HG03064 (cell line): Measurements from ENCODE around the gene TMEM59L.
"Not testable (repeated sequence)": the region's sequence is repeated elsewhere in the genome, so short reads cannot be mapped to it uniquely, and the experiment has no call there.

Source experiments
- ATAC-seq: cut with Tn5 transposase; IDR thresholded peaks from one replicate; pipeline ENCODE4 v1.9.1; 2021; ENCODE audit warnings: low read depth; ENCODE audit not compliant: unreplicated experiment

The TMEM59L gene

DNA sequence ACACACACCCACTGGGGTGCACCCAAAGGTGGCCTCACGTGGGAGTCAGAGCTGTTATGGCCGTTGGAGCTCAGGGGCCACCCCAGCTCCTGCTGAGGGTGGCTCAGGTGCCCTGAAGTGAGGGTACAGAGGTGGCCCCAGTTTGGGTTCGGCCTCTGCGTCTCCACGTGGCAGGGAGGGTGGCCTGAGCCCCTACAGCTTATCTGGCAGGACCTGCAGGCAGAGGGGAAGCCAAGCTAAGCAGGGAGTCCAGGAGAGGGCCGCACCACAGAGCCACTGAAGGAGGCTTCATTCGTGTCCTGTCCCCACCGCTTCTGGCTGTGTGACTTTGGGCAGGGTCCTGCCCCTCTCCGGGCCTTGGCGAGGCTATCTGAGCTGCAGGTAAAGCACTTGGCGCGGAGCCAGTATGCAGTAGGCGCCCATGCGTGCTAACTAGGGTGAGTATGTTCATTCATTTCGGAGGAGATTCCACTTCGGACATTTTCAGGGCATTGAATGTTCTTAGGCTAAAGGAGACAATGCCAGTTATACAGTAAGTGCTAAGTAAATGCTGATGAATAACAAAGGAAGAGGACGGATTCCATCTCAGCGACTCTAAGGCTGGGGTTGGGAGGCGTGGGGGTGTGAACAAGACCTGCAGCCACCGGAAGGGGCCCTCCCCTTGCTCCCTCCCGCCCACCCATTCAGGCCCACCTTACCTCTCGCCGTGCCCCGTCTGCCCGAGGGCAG, 19.1 kb upstream of the TMEM59L start:
- no peak for ATAC-seq

DNA sequence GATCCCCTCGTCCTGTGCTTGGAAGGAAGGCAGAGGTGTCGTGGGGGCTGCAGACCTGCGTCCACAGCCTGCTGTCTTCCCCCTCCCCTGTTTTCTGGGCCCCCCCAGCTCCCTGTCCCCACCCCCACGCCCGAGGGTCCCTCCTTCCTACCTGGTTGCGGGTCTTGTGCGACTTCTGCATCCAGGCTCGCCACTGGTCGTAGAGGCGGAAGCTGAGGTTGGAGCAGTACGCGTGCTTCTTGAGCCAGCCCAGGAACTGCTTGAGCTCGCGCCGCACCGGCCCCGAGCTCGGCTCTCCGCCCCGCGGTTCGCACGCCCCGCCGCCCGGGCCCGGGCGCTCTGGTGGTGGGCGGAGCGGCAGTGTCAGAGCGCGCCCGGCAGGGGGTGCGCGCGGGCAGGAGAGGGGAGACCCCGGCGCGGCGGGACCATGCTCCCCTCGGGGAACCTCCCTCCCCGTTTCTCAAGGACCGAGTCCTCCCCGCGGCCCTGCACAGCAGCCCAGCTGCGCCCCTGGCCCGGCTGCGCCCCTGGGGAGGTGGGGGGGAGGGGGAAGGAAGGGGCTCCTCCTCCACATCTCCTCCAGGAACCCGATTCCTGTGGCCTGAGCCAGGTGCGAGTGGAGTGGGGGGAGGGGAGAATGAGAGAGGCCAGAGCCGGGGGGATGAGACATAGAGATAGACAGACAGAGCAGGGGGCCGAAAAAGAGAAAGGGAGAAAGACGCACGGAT, 18.4 kb upstream of the TMEM59L start:
- ATAC-seq: no peak

DNA sequence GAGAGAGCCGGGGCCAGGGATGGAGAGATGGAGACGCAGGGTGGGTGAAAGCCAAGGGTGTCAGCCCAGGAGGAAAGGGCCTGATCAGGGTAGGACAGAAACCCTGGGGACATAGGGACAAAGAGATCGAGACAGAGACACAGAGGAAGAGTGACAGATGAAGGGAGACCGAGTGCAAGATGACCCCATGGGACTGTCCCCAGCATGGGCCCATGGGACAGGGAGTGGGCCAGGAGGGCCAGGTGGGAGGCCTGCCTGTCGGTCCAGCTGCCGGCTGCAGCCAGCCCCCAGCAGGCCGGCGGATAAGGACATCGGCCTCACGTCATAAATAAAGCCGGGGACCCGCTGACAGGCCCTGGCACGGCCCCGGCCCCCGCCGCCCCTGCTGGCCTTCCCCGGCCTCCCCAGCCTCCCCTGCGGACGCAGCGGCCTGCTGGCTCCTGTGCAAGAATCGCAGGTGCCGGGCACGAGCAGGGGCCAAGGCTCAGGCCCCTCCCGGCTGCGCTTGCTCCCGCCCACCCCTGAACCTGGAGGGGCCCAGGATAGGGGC, 17.8 kb upstream of the TMEM59L start:
- no peak for ATAC-seq

DNA sequence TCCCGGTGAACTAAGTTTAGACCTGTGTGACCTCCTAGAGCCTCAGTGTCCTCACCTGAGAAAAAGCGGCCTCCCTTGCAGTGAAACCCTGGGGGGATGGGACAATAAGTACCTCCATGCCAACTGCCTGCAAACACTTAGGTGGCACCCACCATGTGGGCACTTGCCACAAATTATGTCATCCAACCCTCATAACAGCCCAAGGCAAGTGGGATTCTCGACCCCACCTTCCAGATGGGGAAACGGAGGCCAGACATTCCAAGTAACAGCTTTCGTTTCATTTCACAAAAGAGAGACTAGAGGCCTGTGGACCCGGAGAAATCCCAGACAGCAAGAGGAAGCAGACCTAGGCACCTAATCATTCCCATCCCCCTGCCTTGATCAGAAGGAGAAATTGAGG, 17.2 kb upstream of the TMEM59L start:
- no peak for ATAC-seq

DNA sequence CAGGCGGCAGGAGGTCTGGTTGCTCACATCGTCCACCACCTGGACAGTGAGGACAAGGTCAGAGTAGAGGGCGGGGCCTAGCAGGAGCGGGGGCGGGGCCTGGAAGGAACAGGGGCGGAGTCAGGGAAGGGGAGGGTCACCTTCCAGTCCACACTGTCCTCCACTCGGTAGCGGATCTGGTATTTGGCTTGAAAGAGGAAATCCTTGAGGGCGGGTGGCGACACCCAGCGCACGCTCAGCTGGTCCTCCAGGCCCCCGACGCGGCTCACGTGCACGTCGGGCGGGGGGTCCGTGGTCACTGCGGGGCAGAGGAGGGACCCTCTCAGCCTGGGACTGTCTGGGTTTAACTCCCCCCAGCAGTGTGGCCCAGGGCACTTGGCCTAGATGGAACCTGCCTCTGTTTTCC, 15.9 kb upstream of the TMEM59L start:
- ATAC-seq: no peak

DNA sequence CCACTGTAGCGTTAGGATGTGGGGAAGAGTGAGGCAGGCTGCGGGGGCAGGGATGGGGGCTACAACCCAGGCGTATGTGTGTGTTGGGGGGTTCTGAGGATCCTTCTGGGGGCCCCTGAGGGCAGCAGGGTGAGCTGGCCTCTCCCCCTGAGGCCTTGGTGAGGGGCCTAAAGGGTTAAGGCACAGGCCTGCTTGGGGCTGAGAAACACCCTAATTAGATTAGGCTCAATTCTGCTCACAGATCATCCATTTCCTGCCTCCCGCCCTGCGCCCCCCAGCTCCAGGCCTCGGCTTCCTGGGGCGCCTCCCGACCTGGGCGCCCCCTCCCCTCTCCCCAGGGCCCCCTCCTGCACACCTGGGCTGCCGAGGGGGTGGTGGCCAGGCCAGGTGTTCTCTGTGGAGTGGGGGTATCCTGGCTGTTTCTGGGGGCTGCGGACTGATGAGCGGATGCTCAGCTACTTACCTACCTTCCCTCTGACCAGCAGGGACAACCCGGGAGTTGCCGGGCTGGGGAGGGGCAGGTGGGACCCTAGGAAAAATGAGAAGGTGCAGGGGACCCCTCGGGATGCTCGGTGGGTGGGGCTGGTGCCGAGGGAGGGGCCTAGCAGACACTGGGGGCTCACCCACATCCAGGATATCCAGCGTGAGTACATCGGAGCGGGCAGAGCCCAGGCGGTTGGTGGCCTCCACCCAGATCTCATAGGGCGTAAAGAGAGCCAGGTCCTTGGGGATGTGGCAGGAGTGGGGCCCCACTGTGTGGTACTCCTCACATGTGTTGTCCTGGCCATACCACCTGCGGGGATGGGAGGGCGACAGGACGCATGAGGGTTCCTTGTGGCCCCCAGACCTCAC, 14.6 kb upstream of the TMEM59L start:
- ATAC-seq: no peak

DNA sequence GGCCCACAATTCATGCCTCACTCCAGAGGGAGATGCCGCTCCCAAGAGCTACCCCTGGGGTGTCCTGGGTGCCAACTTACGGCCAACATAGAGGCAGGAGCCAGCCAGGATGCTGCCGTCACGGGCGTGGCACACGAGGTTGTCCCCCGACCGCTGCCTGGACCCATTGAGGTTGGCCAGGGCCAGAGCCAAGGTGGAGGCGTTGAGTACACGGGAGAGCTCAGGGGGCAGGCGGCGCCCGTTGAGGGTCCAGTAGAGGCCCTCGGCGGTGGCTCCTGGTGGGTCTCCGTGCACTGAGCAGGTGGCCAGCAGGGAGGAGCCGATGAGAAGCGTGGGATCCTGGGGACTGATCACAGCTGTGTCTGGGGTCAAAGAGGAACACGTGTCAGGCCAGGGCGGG, 13.2 kb upstream of the TMEM59L start:
- no peak for ATAC-seq

DNA sequence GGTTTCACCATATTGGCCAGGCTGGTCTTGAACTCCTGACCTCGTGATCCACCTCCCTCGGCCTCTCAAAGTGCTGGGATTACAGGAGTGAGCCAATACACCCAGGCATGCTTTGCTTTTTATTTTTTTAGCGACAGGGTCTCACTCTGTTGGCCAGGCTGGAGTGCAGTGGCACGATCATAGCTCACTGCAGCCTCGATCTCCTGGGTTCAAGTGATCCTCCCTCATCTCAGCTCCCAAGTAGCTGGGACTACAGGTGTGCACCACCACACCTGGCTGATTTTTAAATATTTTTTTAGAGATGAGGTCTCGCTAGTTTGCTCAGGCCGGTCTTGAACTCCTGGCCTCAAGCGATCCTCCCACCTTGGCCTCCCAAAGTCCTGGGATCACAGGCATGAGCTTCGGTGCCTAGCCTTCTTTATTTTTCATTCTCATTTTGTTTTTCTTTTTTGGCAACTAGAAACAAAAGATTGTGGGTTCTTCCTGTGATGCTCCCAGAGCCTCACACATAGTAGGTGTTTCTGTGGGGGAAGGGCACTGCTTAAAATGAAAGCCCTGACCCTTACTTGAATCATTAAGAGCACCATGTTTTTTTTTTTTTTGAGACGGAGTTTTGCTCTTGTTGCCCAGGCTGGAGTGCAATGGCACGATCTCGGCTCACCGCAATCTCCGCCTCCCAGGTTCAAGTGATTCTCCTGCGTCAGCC, 11.8 kb upstream of the TMEM59L start:
- not testable (repeated sequence) for ATAC-seq

DNA sequence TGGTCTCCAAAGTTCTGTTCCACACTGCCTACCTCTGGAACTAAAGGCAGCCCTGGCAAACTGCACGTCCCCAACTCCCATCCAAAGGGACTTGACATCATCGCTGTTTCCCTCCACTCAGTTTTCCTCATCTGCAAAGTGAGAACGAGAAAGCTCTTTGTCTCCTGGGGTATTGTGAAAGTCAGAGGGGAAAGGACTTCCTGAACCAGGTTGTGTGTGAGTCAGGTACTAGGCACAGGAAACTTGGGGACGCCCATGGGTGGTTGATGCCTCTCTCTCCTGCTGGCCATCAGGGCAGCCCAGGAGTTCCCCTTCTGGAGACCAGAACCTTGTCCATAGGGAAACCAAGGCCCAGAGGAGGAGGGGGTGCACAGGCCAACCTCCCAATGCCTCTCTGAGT, 10.8 kb upstream of the TMEM59L start:
- ATAC-seq: no peak

DNA sequence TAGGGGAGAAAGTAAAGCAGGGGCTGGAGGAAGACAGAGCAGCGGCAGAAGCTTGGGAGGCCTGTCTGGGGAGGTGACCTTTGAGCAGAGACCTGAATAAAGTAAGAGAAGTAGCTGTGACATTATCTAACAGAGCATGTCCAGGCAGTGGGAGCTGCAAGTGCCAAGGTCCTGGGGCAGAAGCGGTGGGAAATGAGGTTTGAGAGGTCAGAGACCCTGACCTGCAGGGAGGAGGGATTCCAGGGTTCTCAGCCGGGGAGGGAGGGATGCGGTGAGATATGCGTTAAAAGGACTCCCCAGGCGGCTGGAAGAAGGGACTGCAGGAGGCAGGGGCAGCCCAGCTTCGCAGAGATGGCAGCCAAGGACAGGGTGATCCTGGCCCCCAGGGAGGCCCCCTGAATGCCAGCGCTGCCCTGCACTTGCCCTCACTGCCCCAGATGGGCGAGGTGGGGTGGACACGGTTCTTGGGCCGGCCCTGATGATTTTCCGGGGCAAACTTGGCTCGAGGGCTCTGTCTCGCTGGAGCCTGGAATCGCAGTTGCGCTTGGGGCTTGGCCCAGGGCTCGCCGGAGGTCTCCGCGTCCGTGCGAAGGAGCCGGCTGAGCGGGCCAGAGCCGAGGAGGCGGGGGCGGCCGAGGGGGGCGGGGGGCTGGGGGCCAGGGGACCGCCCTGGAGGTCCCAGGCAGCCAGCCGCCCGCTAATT, 9.3 kb upstream of the TMEM59L start:
- no peak for ATAC-seq

DNA sequence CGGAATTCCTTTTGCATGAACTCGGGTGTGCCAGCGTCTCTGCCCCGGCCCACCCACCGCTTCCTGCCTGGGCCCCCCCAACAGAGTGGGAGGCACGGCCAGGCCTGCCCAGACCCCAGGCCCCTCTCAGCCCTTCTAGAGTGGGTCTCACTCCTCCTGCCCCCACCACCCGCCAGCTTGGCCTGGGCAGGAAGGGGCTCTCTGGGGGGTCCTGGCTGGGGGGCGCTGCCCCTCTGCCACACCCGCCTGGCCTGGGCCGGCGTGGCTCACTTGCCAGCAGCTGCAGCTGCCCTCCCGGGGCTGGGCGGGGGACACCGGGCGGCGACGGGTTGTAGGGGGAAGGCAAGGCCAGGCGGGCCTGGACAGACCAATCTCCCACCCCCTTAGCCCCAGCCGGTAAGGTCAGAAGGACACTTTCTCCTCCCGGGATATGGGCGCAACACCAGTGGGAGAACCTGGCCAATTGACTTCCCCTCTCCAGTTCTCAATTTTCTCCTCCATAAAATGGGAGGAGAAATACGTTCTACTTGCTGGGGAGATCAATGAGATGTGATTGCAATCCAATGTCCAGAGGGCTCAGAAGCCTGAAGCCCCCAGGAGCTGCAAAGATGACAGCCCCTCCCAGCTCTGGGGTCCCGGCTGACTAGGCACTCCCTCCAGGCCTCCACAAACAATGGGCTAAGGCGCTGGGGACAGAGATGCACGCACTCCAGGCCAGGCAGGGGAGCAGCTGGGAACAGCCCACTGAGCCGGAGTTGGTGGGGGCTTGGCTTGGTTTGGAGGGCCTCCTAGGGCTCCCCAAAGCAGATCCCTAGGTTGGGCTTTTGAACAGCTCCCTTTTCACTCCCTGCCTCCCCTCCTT, 8.5 kb upstream of the TMEM59L start:
- no peak for ATAC-seq

DNA sequence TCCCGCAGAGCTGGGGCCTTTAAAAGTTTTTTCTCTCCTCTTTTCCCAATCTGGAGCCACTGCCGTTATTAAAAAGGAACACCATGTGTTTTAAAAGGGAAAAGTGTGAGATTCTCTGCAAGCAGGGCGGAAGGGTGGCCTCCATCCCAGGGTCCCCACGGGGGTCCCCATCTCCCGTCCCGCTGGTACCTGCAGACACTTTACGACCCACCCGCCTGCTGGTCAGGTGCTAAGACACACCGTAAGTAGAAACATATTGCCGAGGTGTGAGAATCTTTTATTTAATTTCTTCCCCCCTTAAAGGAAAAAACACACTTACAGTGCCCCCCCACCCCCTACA, 7.9 kb upstream of the TMEM59L start:
- no peak for ATAC-seq

DNA sequence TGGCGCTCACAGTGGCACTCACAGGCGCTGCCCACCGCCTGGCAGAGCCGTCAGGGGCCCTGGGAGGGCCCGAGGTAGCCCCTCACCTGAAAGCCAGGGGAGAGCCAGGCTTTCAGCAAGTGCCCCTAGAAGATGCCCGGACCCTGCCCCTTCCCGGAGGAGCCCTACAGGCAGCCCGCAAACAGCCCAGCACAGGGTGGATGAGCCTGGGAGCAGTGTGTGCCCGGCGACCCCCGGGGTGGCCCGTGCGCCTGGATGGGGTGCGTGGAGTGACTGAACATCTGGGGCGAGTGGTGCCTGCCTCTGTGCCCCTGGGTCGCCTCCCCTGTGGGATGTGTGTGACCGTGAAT, 7.5 kb upstream of the TMEM59L start:
- no peak for ATAC-seq

DNA sequence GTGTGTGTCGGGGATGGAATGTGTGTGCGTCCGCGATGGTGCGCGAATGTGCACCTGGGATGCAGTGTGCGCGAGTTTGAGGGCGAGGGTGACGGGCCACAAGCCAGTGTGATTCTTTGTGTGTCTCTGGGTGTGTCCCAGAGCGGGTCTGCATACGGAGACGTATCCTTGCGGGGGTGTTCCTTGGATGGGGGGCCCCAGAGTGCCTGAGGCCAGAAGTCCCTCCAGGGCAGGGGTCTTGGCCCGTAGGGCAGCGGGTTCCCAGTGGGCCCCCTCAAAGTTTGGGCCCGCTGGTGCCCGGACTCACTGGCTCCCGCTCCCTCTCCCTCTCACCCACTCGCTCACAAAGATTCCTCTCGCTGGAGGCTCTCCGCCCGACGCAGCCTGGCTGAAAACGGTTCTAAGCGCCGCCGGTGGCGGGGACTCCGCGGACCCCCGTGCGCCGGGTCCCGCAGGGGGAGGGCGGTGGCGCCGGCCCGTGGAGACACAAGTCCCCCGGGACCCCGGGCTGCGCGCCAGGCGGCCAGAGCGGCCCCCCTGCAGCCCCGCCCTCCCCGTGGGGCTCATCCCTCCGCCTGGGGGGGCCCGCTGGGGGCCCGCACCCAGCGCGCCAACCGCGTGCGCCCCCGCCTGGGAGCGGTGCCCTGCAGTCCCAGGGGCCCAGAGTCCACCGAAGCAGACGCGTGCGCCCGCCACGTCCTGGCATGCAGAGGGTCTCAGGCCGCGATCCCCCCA, 7.0 kb upstream of the TMEM59L start:
- ATAC-seq: no peak

DNA sequence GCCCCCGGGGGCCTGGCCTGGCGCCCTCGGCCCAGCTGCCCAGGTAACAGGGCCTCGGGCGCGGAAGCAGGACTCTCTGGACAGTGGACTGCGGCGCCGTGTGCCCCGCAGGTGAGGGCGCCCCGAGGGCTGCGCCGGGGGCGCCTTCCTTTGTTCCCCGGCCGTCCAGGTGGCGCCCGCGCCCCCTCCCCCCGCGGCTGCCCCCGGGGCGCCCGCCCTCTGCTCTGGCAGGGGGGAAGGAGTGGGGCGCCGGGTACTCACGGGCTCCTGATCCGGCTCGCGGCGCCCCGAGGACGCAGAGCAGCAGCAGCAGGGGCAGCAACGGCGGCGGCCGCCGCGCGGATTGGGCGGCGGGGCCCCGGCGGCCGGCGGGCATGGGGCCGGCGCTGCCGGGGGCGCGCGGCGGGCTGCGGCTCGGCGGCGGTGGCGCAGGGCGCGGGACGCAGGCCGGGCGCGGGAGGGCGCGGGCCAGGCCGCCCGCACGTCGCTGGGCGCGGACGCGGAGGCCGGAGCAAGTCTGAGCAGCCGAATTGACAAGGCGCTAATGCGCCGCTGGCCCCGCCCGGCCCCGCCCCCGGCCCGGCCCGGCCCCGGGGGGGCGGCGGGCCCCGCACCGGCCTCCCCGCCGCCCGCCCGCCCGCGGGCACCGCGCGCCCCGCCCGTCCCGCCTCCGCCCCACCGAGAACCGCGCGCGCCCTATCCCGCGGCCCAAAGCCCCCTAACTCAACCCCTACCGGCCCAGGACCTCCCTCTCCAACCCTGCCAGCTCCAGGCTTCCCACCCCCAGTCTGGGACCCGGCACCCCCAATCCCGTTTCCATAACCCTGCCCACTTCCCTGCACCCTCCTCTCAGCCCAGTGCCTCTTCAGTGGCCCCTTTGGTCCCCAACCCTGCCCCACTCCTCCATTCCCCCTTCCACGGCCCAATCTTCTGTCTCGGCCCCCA, 6.1 kb upstream of the TMEM59L start, which contains the start of gene CRLF1:
CRLF1 (minus strand) TSS at position 519 of the 945 bp plus-strand sequence; CDS start at position 376, 143 bp downstream.
- no peak for ATAC-seq

DNA sequence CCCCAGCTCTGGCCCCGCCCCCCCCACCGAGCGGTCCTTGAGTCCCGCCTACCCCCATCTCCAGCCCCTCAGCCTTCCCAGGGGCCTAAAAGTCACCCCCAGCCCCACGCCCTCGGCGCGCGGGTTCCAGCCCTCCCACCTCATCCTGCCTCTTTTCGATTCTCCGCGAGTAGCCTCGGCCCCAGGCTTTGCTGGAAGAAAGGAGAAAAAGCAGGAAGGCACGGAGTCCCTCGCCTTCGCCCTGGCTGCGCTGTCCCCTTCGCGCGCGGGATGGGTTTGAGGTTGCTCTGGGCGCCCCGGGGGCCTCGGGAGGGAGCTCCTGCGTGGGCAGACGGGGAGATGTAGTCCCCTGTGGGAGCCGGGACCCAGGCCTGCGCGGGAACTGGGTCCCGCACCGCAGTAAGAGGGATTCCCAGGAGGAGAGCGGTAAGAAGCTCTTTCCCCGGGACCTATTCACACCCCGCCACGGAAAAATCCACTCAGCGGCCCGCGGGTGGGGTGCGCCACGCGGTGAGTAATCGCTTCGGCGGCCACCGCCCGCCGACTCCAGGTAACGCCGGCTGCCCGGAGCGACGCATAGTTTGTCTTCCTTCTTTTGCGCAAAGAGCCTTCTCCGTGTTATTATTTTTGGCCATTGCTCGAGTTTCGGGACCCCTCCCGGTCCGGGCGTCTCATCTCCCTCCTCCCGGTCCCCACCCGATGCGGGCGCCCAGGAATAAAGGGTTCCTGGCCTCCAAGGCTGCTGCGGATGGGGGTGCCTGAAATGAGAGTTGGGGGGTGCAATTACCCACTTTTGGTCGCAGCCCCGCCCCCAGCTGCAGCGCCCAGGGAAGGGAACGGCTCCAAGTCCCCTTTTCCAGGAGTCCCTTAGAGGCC, 5.2 kb upstream of the TMEM59L start:
- no peak for ATAC-seq
